ENCODE data around the gene HTR2C. TPM values are rescaled to one million over a fixed set of nuclear protein-coding genes. Genes with fewer than 3 reads are reported as not detected.

The HTR2C gene
- total RNA-seq (2016; rRNA removed; fragmentation: Illumina TruSeq; extraction: Trizol) = not detected in 2 replicates
- not detected in 2 replicates for total RNA-seq (2016; cell fraction: cytosol; rRNA removed; fragmentation: Illumina TruSeq; extraction: Trizol; ENCODE audit: low read depth)
- total RNA-seq (2016; cell fraction: insoluble cytoplasmic fraction; rRNA removed; fragmentation: Illumina TruSeq; extraction: Trizol) = not detected in 2 replicates
- not detected in 2 replicates for total RNA-seq (2016; cell fraction: membrane; rRNA removed; fragmentation: Illumina TruSeq; extraction: Trizol)
- total RNA-seq (2016; cell fraction: nucleus; rRNA removed; fragmentation: Illumina TruSeq; extraction: Trizol) = not detected in 2 replicates
- 0.01 TPM in 1 of 2 replicates, not detected in the other for polyA plus RNA-seq (2011; rRNA removed)
- not detected in 2 replicates for polyA plus RNA-seq (2011; cell fraction: cytosol; rRNA removed)
- not detected in 2 replicates for polyA plus RNA-seq (2011; cell fraction: nucleus; rRNA removed)
- not detected in 2 replicates for polyA plus RNA-seq (2012)
- polyA plus RNA-seq (2016; cell fraction: cytosol; fragmentation: Illumina TruSeq; extraction: Trizol; ENCODE audit: low read depth) = not detected in 2 replicates
- polyA plus RNA-seq (2016; cell fraction: insoluble cytoplasmic fraction; fragmentation: Illumina TruSeq; extraction: Trizol; ENCODE audit: low read depth) = not detected in 2 replicates
- not detected in 2 replicates for polyA plus RNA-seq (2016; cell fraction: membrane; fragmentation: Illumina TruSeq; extraction: Trizol; ENCODE audit: low read depth)
- polyA plus RNA-seq (2016; cell fraction: nucleus; fragmentation: Illumina TruSeq; extraction: Trizol; ENCODE audit: insufficient read depth, low read depth) = not detected in 2 replicates
- not detected in 2 replicates for polyA minus RNA-seq (2011; rRNA and poly(A)+ RNA removed; ENCODE audit: low replicate concordance)
- not detected in 2 replicates for polyA minus RNA-seq (2011; cell fraction: cytosol; rRNA and poly(A)+ RNA removed)
- not detected in 2 replicates for polyA minus RNA-seq (2011; cell fraction: nucleus; rRNA and poly(A)+ RNA removed)
- Bru-seq, nascent RNA = percentile 2 among the genes with signal in this experiment
- BruChase-seq, experiment 1, labeled RNA remaining after a 6-hour chase = percentile 1 among the genes with signal in this experiment
- percentile 1 among the genes with signal in this experiment for BruChase-seq, experiment 2, labeled RNA remaining after a 2-hour chase
- long read RNA-seq, experiment 1 = 0 reads
- long read RNA-seq, experiment 2 = 0 reads

- Histone ChIP-seq H4K20me1 (ENCODE audit: insufficient read depth, low read length) (no peaks in the 10 kb centered on the region), H3K36me3 (replicated peaks in 1 of 2; ENCODE audit: control insufficient read depth in 1 of 2, insufficient read depth in 2 of 2, low read length in 2 of 2) (no peaks in the 10 kb centered on the region), H3K27me3 (ENCODE audit: control insufficient read depth in 1 of 2, insufficient read depth in 2 of 2, low read length in 2 of 2) (peaks cover 2 to 14% of the 10 kb centered on the region in 2 experiments; a peak in 2 of 5 replicates), H3K4me3 (replicated peaks in 1 of 3; ENCODE audit: insufficient read depth in 1 of 3, low read depth in 2 of 3, low read length in 3 of 3) (no peak within 1 kb of the TSS), H2AFZ (ENCODE audit: low read length) (no peak within 1 kb of the TSS), H3K79me2 (ENCODE audit: insufficient read depth, low read length) (no peaks in the 10 kb centered on the region), H3K27ac (ENCODE audit: extremely low read length, insufficient read depth, low read length) (no peak within 1 kb of the TSS), H3K9me3 (ENCODE audit: low read length) (no peaks in the 10 kb centered on the region), H3K4me2 (ENCODE audit: low read depth, low read length) (no peak within 1 kb of the TSS), H3K4me1 (ENCODE audit: insufficient read depth, low read length) (no peaks in the 10 kb centered on the region), H3K9ac (ENCODE audit: insufficient read depth, low read depth, low read length) (no peak within 1 kb of the TSS)
- DNase-seq (ENCODE audit: low spot score) (no peak), FAIRE-seq (no peak), ATAC-seq (no peak)
- intact Hi-C loops (cut with micrococcal nuclease; ENCODE audit: unreplicated experiment) = no loop called here
- in situ Hi-C loops (cut with HindIII; ENCODE audit: extremely low pct_ligation_motif_present, low pct_unique_long_range_greater_than_20kb) = no loop called here
- ChIA-PET CTCF (ENCODE audit: low intra/inter-chr PET ratio, low total read pairs) (no interaction called here), POLR2A (no interaction called here)
- BruUV-seq (replicated peaks) = no TSS peak
- 71% methylated on average over 33 of the region's 34 CpGs for WGBS (ENCODE audit: low lambda C conversion rate)
- TF ChIP-seq ZFP91 (CRISPR knock-in tag; IDR thresholded peaks at IDR 0.05; ENCODE audit: borderline replicate concordance) (no peak), ATF2 (CRISPR knock-in tag; IDR thresholded peaks at IDR 0.05) (no peak), BRF2 (CRISPR knock-in tag; IDR thresholded peaks at IDR 0.05) (no peak), ZNF232 (CRISPR knock-in tag; IDR thresholded peaks at IDR 0.05; ENCODE audit: borderline replicate concordance) (no peak), ZNF773 (CRISPR knock-in tag; IDR thresholded peaks at IDR 0.05; ENCODE audit: borderline replicate concordance) (no peak), STAT6 (CRISPR knock-in tag; IDR thresholded peaks at IDR 0.05; ENCODE audit: borderline replicate concordance) (no peak), ZNF296 (CRISPR knock-in tag; conservative IDR thresholded peaks at IDR 0.05) (no peak)
These were observed at the start of gene HTR2C for GRCh38 chrX:114583646-114584374. Gene HTR2C (plus strand): TSS chrX:114584086. CDS start chrX:114726937, 142,851 bp downstream.

Data from HepG2 (cell line).